ENCODE measurements around the gene PHF14.

PHF14 gene

GRCh38 chr7:11082552-11083213 is 109.0 kb downstream of the PHF14 start:
- H3K4me3 ChIP-seq (ENCODE audit: low read depth, low read length) = no peak overlapping the region
- TF ChIP-seq CTCF (IDR thresholded peaks at IDR 0.05; ENCODE audit: low read depth, low read length) = no peak

- H3K4me3 ChIP-seq (ENCODE audit: low read depth, low read length) = no peak overlapping the region
- no peak for TF ChIP-seq CTCF (IDR thresholded peaks at IDR 0.05; ENCODE audit: low read depth, low read length)
These were observed 109.5 kb downstream of the PHF14 start for GRCh38 chr7:11083214-11083568.

DNA sequence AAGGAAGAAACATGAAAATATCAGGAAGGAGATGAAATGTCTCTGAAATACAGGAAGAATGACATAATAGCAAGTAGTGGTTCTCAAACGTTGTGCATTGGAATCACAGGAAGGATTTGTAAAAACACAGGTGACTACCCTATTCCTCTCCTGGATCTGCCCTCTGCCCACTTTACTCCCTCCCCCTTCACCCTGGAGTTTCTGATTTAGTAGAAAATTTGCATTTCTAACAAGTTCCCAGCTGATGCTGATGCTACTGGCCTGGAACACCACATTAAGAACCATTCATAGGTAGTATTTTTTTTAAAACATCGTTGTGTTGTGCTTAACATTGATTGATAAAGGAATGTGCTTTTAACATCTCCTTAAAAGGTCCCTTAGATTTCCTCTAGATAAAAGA is 130.9 kb downstream of the PHF14 start:
- TF ChIP-seq CTCF (IDR thresholded peaks at IDR 0.05; ENCODE audit: low read depth, low read length) = no peak
- H3K4me3 ChIP-seq (ENCODE audit: low read depth, low read length) = no peak overlapping the region

GRCh38 chr7:11109659-11110058 is 136.0 kb downstream of the PHF14 start:
- H3K4me3 ChIP-seq (ENCODE audit: low read depth, low read length) = no peak overlapping the region
- no peak for TF ChIP-seq CTCF (IDR thresholded peaks at IDR 0.05; ENCODE audit: low read depth, low read length)

DNA sequence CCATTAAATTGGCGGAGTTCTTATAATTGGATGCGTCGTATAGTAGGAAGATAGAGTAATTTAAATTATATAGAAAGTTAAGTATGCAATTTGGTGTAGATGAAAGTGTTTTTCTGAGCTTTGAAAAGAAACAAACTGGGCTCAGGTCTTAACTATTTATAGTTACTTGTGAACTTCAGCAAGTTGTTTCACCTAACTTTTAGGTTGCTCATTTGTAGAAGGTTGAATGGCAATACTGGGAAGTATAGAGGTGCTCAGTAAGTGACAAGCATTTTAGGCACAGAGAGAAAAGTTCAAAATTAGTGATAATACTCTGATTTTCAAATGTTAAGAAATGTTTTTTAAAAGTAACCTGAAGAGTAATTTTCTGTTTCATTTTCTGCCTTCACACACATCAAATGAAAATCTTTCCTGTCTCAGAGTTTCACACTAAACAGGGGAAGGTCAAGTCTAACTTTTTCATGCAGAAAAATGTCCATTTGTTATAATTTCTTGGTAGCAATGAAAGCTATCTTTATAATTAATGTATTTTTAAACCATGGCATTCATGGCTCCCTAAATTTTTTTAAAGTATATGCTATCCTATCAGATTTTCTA is 146.5 kb downstream of the PHF14 start:
- TF ChIP-seq CTCF (IDR thresholded peaks at IDR 0.05; ENCODE audit: low read depth, low read length) = no peak
- H3K4me3 ChIP-seq (ENCODE audit: low read depth, low read length) = no peak overlapping the region

DNA sequence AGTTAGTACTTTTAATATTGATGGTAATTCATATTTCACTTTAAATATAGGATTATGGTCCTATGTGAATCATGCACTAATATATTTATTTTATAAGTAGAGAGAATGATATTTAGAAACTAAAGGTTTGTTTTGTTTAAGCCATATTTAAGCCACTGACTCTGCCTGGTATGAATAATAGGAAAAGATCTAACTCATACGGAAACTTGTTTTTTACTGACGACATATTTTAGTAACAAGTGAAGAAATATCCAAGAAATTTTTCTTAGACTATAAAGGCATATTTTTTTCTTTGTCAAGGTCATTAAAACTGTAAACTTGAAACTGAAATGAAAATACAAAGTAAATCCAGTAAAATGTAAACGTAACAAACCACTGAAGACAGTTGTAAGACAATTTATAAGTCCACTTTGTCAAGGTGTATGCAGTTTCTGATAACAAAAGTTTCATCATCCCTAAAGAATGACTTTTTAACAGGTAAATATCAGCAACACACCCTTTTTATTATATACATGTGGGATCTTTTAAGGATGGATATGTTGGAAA is 147.1 kb downstream of the PHF14 start:
- TF ChIP-seq CTCF (IDR thresholded peaks at IDR 0.05; ENCODE audit: low read depth, low read length) = no peak
- H3K4me3 ChIP-seq (ENCODE audit: low read depth, low read length) = no peak overlapping the region

GRCh38 chr7:11124856-11125559 is 151.3 kb downstream of the PHF14 start:
- H3K4me3 ChIP-seq (ENCODE audit: low read depth, low read length) = no peak overlapping the region
- no peak for TF ChIP-seq CTCF (IDR thresholded peaks at IDR 0.05; ENCODE audit: low read depth, low read length)

Data from WI38 (cell line).